HT1080 (cell line): ENCODE measurements around the gene TIGD1. TPM values are rescaled to one million over a fixed set of nuclear protein-coding genes. Genes with fewer than 3 reads are reported as not detected.
A peak's percentile ranks its signal among the peaks of the same experiment; 100 is the strongest.
"Not testable (repeated sequence)": the region's sequence is repeated elsewhere in the genome, so short reads cannot be mapped to it uniquely, and the experiment has no call there.

ENCODE experiments used
- DNase-seq: peaks from one replicate; pipeline ENCODE4 v3.0.0-alpha.2; 2015; ENCODE audit warnings: low read depth
- total RNA-seq: library from RNA; depleted of rRNA; stranded (reverse); fragments of >200 nt; shearing (Covaris generic); gene quantifications from 2 replicates; pipeline ENCODE4 v1.2.3, GENCODE V29; 2014

The TIGD1 gene
- total RNA-seq, 1 experiment from 2014 or later, result 5.6 TPM

DNA sequence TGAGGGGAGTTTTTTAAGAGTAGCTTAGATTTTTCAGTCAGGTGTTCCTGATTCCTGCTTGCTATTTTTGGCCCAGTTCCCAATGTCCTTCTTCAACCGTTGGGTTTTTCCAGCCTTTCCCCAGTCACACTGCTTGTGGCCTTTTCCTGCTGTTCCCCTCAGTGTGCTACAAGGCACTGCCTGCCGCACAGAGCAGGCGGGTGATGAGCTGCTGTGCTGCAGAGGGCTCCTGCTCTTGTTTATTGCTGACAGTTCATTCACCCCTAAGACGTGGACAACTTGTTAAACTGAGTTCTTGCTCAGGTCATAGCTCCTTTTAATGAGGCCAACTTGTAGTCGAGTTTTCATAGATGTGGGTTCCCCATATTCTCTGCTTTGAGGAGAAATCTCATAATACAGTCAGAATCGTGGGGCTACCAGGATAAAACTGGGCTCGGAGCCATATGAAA, 20.7 kb upstream of the TIGD1 start:
- no peak for DNase-seq

DNA sequence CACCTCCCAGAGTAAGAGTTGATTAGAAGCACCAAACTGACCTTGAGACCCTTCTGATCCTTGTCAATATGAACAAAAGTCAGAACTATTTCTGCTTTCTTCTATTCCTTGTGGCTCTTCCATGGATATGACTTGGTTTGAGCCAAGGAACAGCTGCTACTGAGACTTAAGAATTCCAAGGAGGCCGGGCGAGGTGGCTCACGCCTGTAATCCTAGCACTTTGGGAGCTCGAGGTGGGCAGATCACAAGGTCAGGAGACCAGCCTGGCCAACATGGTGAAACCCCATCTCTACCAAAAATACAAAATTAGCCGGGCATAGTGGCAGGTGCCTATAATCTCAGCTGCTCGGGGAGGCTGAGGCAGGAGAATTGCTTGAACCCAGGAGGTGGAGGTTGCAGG, 20.1 kb upstream of the TIGD1 start:
- not testable (repeated sequence) for DNase-seq

DNA sequence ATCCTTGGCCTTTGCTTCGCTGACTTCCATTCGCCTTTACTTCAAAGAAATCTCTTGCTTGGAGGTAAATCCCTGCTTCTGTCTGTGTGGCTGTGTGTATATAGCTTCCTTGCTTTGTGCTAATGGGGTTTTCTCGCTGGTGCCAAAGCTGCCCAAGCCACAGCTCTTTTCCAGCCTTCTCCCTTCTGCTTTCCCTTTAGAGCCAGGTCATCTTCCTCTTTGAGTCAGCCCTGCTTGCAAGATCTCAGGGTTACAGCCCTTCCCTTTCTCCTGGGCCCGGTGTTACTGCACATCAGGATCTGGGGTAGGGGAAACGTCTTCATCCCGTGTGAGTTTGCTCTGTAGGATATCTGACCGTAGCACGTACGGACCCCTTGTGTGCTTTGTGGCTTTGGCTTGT, 19.2 kb upstream of the TIGD1 start:
- DNase-seq, result no peak

DNA sequence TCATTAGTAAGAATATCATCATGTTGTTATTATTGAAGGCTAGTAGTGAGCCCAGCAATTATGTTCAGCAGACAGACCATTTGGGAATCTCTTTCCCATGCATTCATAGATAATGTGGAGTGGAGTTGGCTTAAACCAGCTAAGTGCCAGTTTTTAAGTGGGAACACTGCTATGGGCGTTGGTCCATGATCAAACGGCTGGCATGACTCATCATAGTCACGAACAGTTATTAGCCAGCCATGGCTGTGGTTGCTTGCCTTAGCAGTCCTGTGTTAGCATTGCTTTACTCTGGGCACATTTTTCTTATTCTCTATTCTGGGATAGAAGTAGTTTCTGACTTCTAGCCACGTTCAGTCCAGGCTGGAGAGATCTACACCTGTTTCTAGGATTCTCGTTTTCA, 17.8 kb upstream of the TIGD1 start:
- DNase-seq, result peak; percentile 79

DNA sequence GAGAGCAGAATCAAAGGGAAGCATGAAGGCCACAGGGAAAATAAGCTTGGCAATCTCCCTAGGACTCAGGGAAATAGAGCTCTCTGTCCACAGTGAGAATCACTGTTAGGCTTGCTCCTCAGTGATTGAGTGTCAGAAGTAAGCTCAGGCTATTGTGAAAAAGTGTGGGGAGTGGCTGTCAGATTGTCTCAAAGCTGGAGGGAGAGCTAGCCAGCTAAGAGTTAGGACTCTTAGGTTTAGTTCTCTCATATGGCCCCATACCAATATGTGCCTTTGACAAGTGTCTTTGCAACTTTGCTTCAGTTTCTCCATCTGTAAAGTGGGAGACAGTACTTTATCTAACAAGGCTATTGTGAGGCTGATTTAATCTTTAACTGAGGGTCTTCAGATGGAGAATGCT, 17.4 kb upstream of the TIGD1 start:
- DNase-seq, result no peak

DNA sequence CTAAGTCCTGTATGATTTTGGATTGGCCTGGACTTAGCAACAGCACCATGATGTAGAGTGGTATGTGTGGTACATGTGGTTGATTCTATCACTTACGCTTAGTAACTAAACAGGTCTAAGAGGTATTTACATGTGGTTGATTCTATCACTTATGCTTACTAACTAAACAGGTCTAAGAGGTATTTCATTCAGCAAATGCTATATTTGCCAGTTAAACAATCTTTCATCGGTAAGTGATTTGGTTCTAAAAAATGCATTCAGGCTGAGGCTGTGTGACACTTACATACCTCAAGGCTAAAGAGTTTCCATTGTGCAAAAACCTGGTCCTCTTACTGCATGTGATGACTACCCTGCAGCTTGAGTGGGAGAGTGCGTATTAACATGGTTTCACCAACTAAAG, 13.2 kb upstream of the TIGD1 start:
- no peak for DNase-seq

DNA sequence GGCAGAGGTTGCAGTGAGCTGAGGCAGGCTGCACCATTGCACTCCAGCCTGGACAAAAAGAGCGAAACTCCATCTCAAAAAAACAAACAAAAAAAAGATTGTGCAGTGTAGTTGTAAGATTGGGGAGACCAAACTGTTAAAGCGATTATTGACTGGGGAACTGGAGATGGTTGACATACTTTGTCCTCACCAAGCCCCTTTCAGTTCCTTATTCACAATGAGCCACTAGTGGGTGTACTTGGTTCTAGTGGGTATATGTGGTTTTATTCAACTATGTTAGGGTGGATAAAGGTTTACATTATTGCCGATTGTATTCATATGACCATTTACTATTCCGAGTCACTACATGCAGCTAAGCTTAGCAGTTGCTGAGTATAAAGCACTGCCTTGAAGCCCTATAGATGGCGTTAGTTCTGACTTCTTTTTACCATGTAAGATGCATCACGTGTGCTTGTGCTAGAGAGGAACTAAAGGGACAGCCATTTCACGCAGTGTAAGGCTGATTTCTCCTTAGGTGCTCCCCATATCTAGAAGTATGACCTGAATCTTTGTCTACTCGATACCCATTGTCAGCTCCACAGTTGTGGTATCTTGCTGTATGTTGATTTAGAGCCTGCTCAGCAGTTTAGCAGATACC, 12.3 kb upstream of the TIGD1 start:
- DNase-seq, result no peak

DNA sequence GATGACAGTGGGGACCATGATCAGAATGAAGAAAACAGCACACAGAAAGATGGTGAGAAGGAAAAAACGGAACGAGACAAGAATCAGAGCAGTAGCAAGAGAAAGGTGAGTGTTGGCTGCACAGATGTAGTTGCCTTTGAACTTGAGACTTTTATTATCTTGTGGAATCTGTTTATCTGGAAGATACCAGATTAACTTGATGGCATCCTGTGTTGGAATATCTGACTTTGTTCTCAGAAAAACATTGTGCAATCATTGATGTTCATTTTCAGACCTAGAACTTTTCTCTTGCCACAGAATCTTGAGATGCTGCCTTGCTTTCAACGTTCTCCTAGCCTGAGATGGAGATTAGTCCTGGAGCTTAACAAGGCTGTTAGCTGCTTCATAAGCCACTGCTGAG, 6.1 kb upstream of the TIGD1 start:
- no peak for DNase-seq

DNA sequence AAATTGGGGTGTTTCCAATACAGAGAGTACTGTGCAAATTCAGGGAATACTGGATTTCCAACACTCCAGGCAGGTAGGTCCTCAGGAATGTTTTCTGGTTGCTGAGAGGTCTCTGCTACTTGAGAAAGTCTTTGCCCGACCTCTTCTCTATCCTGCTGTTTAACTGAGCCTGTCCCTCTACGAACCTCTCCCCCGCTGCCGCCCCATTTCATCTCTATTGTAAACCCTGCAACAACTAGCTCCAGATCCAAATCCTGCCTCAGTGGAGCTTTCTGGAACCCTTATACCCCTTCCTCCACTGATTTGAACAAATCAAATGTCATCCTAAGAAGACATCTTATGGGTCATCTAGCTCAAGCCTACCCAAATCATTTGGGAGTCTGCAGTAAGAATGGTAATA, 1.4 kb upstream of the TIGD1 start:
- no peak for DNase-seq

DNA sequence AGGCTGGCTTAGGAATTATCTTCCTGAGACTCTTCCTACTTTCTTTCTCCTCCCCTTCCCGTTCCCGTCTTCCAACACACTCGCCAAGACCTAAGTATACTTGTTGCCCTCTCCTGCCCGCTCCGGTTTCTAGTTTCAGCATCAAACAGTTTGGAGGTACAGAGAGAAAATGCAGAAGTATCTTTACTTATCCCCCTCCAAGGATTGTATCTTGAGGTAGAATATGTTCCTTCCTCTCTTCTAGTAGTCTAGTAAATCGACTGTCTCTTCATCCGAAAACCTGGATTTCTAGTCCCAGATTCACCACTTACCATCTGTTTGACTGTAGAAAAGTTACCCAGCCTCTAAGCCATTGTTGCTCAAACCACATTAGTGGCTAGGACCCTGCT, 887 bp upstream of the TIGD1 start:
- no peak for DNase-seq

DNA sequence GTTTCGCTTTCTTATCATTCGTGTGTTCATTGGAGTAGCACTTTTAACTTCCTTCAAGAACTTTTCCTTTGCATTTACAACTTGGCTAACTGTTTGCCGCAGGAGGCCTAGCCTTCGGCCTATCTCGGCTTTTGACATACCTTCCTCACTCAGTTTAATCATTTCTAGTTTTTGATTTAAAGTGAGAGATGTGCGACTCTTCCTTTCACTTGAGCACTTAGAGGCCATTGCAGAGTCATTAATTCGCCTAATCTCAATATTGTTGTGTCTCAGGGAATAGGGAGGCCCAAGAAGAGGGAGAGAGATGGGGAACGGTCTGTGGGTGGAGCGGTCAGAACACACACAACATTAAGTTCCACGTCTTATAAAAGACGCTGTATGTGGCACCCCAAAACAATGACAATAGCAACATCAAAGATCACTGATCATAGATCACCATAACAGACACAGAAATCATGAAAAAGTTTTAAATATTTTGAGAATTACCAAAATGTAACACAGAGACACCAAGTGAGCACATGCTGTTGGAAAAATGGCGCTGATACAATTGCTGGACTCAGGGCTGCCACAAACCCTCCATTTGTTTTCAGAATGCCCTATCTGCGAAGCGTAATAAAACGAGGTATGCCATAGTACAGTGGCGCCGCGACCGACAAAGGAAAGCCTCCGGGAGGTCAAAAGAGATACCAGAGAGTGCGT, 553 bp downstream of the TIGD1 start:
- no peak for DNase-seq

DNA sequence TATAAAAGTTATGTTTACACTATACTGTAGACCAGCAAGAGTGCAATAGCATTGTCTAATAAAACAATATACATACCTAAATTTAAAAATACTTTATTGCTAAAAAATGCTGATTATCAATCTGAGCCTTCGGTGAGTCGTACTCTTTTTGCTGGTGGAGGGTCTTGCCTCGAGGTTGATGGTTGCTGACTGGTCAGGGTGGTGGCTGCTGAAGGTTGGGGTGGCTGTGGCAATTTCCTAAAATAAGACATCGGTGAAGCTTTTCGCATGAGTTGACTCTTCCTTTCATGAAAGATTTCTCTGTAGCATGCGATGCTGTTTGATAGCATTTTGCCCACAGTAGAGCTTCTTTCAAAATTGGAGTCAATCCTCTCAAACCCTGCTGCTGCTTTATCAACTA, 2.4 kb downstream of the TIGD1 start:
- DNase-seq, result no peak

DNA sequence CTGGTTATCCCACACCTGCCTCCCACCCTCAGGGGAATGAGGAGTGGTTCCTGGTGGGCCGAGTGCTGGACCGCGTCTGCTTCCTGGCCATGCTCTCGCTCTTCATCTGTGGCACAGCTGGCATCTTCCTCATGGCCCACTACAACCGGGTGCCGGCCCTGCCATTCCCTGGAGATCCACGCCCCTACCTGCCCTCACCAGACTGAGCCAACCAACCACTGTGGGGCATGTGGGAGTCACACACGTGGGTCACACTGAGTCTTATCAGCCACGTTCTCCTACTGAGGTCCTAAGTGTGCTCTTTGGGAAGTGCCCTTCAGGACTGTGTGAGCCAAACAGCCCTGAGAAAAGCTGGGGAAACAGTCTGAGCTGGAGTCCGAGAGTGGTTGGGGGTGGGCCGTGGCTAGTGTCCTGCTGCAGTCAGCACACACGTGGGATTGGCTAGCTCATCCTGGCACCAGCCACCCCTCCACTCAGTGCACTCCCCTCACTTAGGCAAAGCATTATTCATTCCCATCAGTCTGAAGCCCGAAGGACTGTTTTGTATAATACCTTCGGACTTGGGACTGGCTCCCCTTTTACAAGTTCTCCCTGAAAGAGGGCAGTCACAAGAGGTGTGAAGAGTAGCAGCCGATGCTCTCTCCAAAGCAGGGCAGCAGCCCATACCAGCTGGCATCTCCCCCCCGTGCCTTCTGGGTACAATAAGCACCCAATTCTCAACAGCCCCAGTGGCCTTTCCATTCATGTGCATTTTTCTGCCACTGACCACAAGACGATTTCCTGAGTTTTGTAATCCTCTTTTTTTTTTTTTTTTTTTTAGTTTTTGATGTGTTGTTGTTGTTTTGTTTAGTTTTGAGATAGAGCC, 4.6 kb downstream of the TIGD1 start:
- DNase-seq, result no peak

DNA sequence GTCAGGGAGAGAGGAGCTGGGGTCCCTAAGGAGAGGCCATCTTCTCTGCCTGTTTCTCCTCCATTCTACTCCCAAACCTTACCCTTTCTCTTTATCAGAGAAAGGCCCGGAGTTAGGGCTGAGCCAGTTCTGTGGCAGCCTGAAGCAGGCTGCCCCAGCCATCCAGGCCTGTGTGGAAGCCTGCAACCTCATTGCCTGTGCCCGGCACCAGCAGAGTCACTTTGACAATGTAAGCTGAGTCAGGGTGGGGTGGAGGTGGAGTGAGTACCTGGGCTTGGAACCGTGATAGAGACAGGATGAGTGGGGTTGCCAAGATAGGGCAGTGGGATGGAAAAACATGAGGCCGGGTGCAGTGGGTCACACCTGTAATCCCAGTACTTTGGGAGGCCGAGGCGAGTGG, 5.7 kb downstream of the TIGD1 start:
- DNase-seq, result no peak

DNA sequence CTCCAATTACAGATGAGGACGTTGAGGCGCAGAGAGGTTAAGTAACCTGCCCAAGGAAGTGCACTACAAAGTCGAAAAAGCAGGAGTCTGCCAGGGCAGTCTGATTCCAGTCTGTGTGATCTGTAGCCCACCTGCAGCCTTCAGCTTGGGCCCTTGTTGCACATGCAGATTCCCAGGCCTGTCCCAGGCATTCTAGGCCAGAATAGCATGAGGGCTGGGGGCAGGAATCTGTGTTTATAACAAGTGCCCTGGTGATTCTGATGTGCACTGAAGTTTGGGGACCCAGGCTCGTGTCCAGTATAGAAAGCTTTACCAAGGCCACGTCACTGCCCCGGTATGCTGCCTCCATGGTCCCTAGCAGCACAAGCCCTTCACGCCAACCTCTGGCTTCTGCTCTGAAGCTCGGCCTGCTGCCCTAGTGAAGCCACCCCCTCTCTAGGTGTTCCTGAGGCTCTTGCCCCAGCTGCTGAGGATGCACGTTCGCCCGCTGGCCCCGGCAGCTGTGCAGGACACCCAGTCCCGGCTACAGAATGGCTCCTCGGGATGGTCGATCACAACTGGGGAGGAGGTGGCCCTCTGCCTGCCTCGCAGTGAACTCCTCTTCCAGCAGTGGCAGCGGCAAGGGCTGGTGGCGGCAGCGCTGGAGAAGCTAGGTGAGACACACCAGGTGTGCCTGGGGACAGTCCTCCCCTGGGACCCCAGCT, 6.3 kb downstream of the TIGD1 start:
- no peak for DNase-seq

DNA sequence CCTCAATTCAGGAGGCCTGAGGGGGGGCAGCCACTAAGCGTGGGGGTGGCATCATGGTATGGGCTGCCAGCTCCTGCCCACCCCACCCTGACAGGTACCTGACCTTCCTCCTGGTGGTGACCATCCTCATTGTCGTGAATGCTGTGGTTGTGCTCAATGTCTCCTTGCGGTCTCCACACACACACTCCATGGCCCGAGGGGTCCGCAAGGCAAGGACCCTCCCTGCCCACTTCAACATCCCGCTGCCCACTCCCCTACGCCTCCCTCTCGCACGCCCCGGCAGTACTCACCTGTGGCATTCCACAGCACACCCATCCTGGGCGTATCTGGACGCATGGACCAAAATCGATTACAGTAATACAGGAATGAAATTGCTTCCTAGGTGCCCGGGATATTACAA, 6.9 kb downstream of the TIGD1 start:
- DNase-seq, result no peak

DNA sequence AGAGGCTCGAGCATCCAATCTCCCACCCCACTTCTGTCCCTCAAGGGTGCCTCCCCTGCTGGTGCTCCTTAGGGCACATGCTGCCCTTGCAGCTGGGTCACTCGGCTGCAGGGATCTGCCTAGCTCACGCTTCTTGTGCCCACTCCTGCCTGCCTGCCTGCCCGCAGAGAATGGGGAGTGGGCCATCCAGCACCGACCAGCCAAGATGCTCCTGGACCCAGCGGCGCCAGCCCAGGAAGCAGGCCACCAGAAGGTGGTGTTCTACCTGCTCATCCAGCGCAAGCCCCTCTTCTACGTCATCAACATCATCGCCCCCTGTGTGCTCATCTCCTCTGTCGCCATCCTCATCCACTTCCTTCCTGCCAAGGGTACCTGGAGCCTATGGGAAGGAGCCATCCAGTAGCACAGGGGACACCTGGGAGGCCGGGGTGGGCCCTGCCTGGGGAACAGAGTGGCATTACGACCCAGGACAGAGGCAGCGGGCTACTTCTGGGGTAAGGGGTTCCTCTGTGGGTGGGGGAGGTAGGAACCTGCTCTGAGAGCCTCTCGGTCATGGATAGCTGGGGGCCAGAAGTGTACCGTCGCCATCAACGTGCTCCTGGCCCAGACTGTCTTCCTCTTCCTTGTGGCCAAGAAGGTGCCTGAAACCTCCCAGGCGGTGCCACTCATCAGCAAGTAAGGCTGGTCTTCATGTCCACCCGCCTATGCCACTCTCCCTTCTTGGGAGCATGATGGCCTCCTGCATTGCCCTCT, 7.5 kb downstream of the TIGD1 start:
- no peak for DNase-seq

DNA sequence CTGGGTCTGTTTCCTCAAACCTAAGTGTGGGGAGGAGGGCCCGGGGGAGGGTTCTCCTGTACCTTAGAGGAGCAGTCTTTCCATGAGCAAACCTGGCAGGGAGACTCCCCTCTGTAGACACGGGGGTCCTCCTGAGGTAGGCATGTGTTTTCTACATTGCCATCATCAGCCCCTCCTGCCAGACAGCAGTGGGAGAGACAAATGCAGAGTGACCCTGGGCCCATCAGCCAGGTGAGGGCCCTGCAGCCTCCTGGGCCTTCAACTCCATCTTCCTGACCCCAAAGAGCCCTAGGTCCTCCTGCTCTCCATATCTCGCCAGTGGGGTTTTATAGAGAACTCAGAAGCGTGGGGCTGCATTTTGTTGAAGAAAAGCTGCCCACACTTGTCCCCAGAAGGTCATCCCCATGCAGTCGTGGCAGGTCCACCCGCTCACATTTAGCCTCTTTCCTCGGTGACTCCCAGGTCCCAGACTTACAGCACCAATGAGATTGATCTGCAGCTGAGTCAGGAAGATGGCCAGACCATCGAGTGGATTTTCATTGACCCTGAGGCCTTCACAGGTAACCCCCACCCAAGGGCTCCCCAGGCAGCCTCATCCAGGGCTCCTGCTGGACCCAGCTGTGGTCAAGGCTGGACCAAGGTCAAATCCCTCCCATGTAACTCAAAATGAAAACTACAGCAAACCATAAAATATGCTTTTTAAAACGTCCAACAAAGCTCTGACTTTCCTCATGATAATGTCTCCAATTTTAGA, 8.2 kb downstream of the TIGD1 start:
- no peak for DNase-seq

DNA sequence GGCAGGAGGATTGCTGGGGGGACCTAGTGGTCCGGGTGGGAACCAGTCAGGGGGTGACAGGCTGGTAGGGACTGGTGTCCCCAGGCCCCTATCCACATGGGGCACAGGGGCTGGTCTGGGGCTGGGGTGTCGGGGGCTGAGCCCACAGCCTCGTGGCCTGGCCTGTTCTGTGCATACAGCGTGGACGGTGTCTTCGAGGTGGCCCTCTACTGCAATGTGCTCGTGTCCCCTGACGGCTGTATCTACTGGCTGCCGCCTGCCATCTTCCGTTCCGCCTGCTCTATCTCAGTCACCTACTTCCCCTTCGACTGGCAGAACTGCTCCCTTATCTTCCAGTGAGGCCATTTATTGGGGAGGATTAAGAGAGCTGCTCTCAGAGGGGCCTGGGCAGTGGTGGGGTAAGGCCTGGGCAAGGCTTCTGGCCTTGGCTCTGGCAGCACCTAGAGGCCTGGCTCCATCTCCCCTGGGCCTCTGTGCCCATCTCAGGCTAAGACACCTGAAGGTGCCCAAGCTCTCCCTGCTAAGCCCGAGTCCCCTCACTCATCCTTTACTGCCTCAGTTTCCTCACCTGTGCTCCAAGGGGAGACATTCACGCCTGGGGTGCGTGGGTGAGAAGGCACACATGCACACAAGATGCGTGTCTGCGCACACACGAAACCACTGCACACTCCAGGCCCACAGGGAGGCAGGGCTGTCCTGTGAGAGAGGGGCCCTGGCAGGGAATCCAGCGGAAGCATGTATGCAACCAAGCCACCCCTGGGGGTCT, 9.0 kb downstream of the TIGD1 start:
- no peak for DNase-seq
